ENCODE data around the gene PDP2.

Gene PDP2

GRCh38 chr16:66845080-66845410 lies 35.3 kb upstream of the PDP2 start:
- TF ChIP-seq EZH2phosphoT487 (IDR thresholded peaks at IDR 0.05; ENCODE audit: low read length) = no peak
- TF ChIP-seq, protein P1, sequence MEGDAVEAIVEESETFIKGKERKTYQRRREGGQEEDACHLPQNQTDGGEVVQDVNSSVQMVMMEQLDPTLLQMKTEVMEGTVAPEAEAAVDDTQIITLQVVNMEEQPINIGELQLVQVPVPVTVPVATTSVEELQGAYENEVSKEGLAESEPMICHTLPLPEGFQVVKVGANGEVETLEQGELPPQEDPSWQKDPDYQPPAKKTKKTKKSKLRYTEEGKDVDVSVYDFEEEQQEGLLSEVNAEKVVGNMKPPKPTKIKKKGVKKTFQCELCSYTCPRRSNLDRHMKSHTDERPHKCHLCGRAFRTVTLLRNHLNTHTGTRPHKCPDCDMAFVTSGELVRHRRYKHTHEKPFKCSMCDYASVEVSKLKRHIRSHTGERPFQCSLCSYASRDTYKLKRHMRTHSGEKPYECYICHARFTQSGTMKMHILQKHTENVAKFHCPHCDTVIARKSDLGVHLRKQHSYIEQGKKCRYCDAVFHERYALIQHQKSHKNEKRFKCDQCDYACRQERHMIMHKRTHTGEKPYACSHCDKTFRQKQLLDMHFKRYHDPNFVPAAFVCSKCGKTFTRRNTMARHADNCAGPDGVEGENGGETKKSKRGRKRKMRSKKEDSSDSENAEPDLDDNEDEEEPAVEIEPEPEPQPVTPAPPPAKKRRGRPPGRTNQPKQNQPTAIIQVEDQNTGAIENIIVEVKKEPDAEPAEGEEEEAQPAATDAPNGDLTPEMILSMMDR (IDR thresholded peaks at IDR 0.05; ENCODE audit: low read length) = no peak
- TF ChIP-seq EZH2 (optimal IDR thresholded peaks at IDR 0.05; ENCODE audit: low read depth, low read length) = no peak
- Histone ChIP-seq H3K9ac (ENCODE audit: low read length) (no peak overlapping the region), H3K36me3 (replicated peaks; ENCODE audit: insufficient read depth, low read length) (no peaks in the 10 kb centered on the region), H3K4me2 (ENCODE audit: low read depth, low read length) (no peak overlapping the region), H2AFZ (ENCODE audit: low read length) (no peak overlapping the region), H3K27me3 (replicated peaks; ENCODE audit: insufficient read depth, low read length) (no peaks in the 10 kb centered on the region), H3K27ac (ENCODE audit: low read length) (no peak overlapping the region), H3K4me3 (ENCODE audit: low read length) (no peak overlapping the region), H3K9me2 (replicated peaks; ENCODE audit: insufficient read depth, low read length) (no peaks in the 10 kb centered on the region), H4K20me1 (ENCODE audit: insufficient read depth, low read length) (no peaks in the 10 kb centered on the region), H3K79me2 (ENCODE audit: low read length) (no peaks in the 10 kb centered on the region), H3K4me1 (ENCODE audit: low read length) (no peaks in the 10 kb centered on the region), H3F3A (ENCODE audit: insufficient read depth, low read length) (no peaks in the 10 kb centered on the region), H3K9me3 (replicated peaks; ENCODE audit: insufficient read depth, low read length) (no peaks in the 10 kb centered on the region)
- DNase-seq = no peak

DNA sequence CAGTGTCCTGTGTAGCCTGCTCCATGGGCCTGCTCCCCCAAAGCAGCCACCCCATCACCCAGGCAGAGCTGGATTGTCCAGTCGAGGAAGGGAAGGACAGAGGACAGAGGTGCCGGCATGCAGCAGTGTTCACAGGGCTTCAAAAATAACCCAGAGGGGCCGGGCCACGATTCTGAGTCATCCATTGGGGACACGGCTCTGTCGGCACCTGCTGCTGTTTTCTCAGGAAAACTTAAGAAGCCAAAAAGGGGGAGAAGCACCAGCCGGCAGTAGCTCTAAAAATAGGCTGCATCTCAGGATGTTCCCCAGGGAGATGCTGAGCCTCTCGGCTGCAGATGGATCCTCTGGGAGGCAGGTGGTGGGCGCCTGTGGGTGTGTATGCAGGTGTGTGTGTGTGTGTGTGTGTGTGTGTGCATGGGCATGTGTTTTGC lies 34.5 kb upstream of the PDP2 start:
- H3K9me3 ChIP-seq (replicated peaks; ENCODE audit: insufficient read depth, low read length) = no peaks in the 10 kb centered on the region
- H3K4me2 ChIP-seq (ENCODE audit: low read depth, low read length) = no peak overlapping the region
- TF ChIP-seq EZH2phosphoT487 (IDR thresholded peaks at IDR 0.05; ENCODE audit: low read length) = no peak
- no peak for TF ChIP-seq EZH2 (optimal IDR thresholded peaks at IDR 0.05; ENCODE audit: low read depth, low read length)
- TF ChIP-seq, protein P1 (IDR thresholded peaks at IDR 0.05; ENCODE audit: low read length) = no peak
- H3K4me1 ChIP-seq (ENCODE audit: low read length) = no peaks in the 10 kb centered on the region
- no peaks in the 10 kb centered on the region for H3K36me3 ChIP-seq (replicated peaks; ENCODE audit: insufficient read depth, low read length)
- no peaks in the 10 kb centered on the region for H3F3A ChIP-seq (ENCODE audit: insufficient read depth, low read length)
- H2AFZ ChIP-seq (ENCODE audit: low read length) = no peak overlapping the region
- no peaks in the 10 kb centered on the region for H3K9me2 ChIP-seq (replicated peaks; ENCODE audit: insufficient read depth, low read length)
- H4K20me1 ChIP-seq (ENCODE audit: insufficient read depth, low read length) = no peaks in the 10 kb centered on the region
- H3K27me3 ChIP-seq (replicated peaks; ENCODE audit: insufficient read depth, low read length) = no peaks in the 10 kb centered on the region
- no peak overlapping the region for H3K27ac ChIP-seq (ENCODE audit: low read length)
- DNase-seq = no peak
- no peak overlapping the region for H3K4me3 ChIP-seq (ENCODE audit: low read length)
- no peaks in the 10 kb centered on the region for H3K79me2 ChIP-seq (ENCODE audit: low read length)
- H3K9ac ChIP-seq (ENCODE audit: low read length) = no peak overlapping the region

- Histone ChIP-seq H2AFZ (ENCODE audit: low read length) (no peak overlapping the region), H4K20me1 (ENCODE audit: insufficient read depth, low read length) (no peaks in the 10 kb centered on the region), H3K27me3 (replicated peaks; ENCODE audit: insufficient read depth, low read length) (no peaks in the 10 kb centered on the region), H3K9ac (ENCODE audit: low read length) (no peak overlapping the region), H3K9me3 (replicated peaks; ENCODE audit: insufficient read depth, low read length) (no peaks in the 10 kb centered on the region), H3K36me3 (replicated peaks; ENCODE audit: insufficient read depth, low read length) (no peaks in the 10 kb centered on the region), H3K79me2 (ENCODE audit: low read length) (no peaks in the 10 kb centered on the region), H3K9me2 (replicated peaks; ENCODE audit: insufficient read depth, low read length) (no peaks in the 10 kb centered on the region), H3K27ac (ENCODE audit: low read length) (no peak overlapping the region), H3K4me3 (ENCODE audit: low read length) (no peak overlapping the region), H3F3A (ENCODE audit: insufficient read depth, low read length) (no peaks in the 10 kb centered on the region), H3K4me1 (ENCODE audit: low read length) (no peaks in the 10 kb centered on the region), H3K4me2 (ENCODE audit: low read depth, low read length) (no peak overlapping the region)
- DNase-seq = no peak
- TF ChIP-seq EZH2phosphoT487 (IDR thresholded peaks at IDR 0.05; ENCODE audit: low read length) = no peak
- no peak for TF ChIP-seq EZH2 (optimal IDR thresholded peaks at IDR 0.05; ENCODE audit: low read depth, low read length)
- TF ChIP-seq, protein P1 (IDR thresholded peaks at IDR 0.05; ENCODE audit: low read length) = no peak
Measured at GRCh38 chr16:66846266-66846665, 34.0 kb upstream of the PDP2 start.

Measured in MM.1S (cell line).